Measurements from ENCODE around the gene RADIL. TPM values are rescaled to one million over a fixed set of nuclear protein-coding genes. Genes with fewer than 3 reads are reported as not detected.

Gene RADIL
- total and polyA plus RNA-seq, 9 of the 15 experiments (the other 6 are each of a cell fraction or from before 2014, with no cell fraction given): 0.06 to 8.1 (median 1.9) TPM; not detected in 1

- CTCF ChIA-PET (ENCODE audit: low intra/inter-chr PET ratio): no interaction called here
- DNase-seq (ENCODE audit: extremely low read depth in 1 of 4, low spot score in 3 of 4) (no peak), FAIRE-seq (no peak), ATAC-seq (no peak)
- H3K27ac ChIP-seq (ENCODE audit: extremely low read depth, low read depth, low read length): no peak overlapping the region
- H2AFZ ChIP-seq (ENCODE audit: low read depth, low read length): no peak overlapping the region
- H3K79me2 ChIP-seq (ENCODE audit: control insufficient read depth, insufficient read depth, low read length): peaks cover 5% of the 10 kb centered on the region; the same call in 2 of the 3 replicates
- TF ChIP-seq STAT5A (IDR thresholded peaks at IDR 0.05; ENCODE audit: borderline replicate concordance, low read length) (no peak), ZNF165 (CRISPR knock-in tag; IDR thresholded peaks at IDR 0.05; ENCODE audit: borderline replicate concordance) (no peak), NEUROD1 (IDR thresholded peaks at IDR 0.05; ENCODE audit: borderline replicate concordance, low read depth, low read length, partially characterized antibody) (no peak), POLR3G (IDR thresholded peaks at IDR 0.05; ENCODE audit: extremely low read depth, insufficient read length, insufficient replicate concordance) (no peak), POLR2G (IDR thresholded peaks at IDR 0.05; ENCODE audit: low read depth, low read length) (0 out of 2 replicates have a peak, but pooled peaks have one; percentile 5), ZC3H11A (IDR thresholded peaks at IDR 0.05; ENCODE audit: low read depth, low read length) (no peak), CHD2 (IDR thresholded peaks at IDR 0.05; ENCODE audit: low read depth, low read length) (no peak)
- H3K9me1 ChIP-seq (ENCODE audit: control insufficient read depth, insufficient read depth, low read length): no peaks in the 10 kb centered on the region
- no peaks in the 10 kb centered on the region for H3K9me3 ChIP-seq (replicated peaks; ENCODE audit: control insufficient read depth, insufficient read depth, low read depth, low read length)
- H3K36me3 ChIP-seq (ENCODE audit: control insufficient read depth, insufficient read depth, low read length): peaks cover 48% of the 10 kb centered on the region; the same call in 1 of the 3 replicates
- H4K20me1 ChIP-seq (replicated peaks; ENCODE audit: control insufficient read depth, insufficient read depth, low read length): 0 out of 2 replicates have a peak, but pooled peaks cover 3% of the 10 kb centered on the region
- WGBS (ENCODE audit: insufficient coverage, low coverage, missing lambda C conversion rate): 85% methylated on average over 31 of the region's 36 CpGs
- POLR2A ChIA-PET: interaction anchor here (0.7 kb wide), 1 partner anchor 43 kb away, joined by 5 read pairs; no protein-coding TSS in a partner anchor
- no peak overlapping the region; a peak in 1 of 4 replicates for H3K9ac ChIP-seq (ENCODE audit: insufficient read depth in 1 of 2, low read depth in 2 of 2, low read length in 2 of 2)
- in situ Hi-C loops (cut with MboI): no loop called here
- H3K4me3 ChIP-seq: no peak overlapping the region
- H3K4me1 ChIP-seq (replicated peaks in 1 of 2; ENCODE audit: control insufficient read depth in 2 of 2, insufficient read depth in 2 of 2, low read length in 2 of 2): peaks cover 0 to 14% of the 10 kb centered on the region in 2 experiments; a peak in 2 of 5 replicates
- intact Hi-C loops (cut with micrococcal nuclease): no loop called here
- H3K4me2 ChIP-seq (ENCODE audit: insufficient read depth, low read length): no peak overlapping the region
- no peaks in the 10 kb centered on the region for H3K27me3 ChIP-seq (ENCODE audit: control insufficient read depth in 2 of 2, insufficient read depth in 2 of 2, low read length in 2 of 2)
- no TSS peak for BruUV-seq (replicated peaks)
These were observed 100.9 kb downstream of the RADIL start for GRCh38 chr7:4782333-4783291.
